Activated CD8-positive, alpha-beta T cell treated with anti-CD3 and anti-CD28 coated beads, Interleukin-2, amount 10 ng/mL, durations not matched to agents 7 days and 5 days (primary cell): ENCODE data around the gene PRDX5. TPM values are rescaled to one million over a fixed set of nuclear protein-coding genes. Genes with fewer than 3 reads are reported as not detected.

Experiments used
- ATAC-seq: fragments of 150-1000 bp; cut with Tn5 transposase; one replicate; pipeline ENCODE4 v1.10.0; 2021; ENCODE audit warnings: moderate library complexity
- CTCF ChIA-PET: fragments of 350-600 bp; sonication (Branson Sonifier 250); formaldehyde crosslinking; loops from one replicate; lab custom pipeline; 2021; ENCODE audit warnings: antibody characterized with exemption; lab: Charles Lee
- POLR2A ChIA-PET: fragments of 350-600 bp; sonication (Branson Sonifier 250); formaldehyde crosslinking; loops from one replicate; lab custom pipeline; 2021; ENCODE audit warnings: antibody characterized with exemption; lab: Charles Lee
- DNase-seq: peaks from one replicate; pipeline ENCODE4 v3.0.0-alpha.2; 2020
- H3K27ac Mint-ChIP-seq: one replicate; pipeline ENCODE4 v1.8.0; 2021; ENCODE audit warnings: mild to moderate bottlenecking, mixed read lengths
- H3K27me3 Mint-ChIP-seq: one replicate; pipeline ENCODE4 v1.8.0; 2021; ENCODE audit warnings: low read depth, mixed read lengths
- H3K36me3 Mint-ChIP-seq: one replicate; pipeline ENCODE4 v1.8.0; 2021; ENCODE audit warnings: low read depth, mixed read lengths
- H3K4me1 Mint-ChIP-seq: one replicate; pipeline ENCODE4 v1.8.0; 2021; ENCODE audit warnings: low read depth, mixed read lengths
- H3K4me3 Mint-ChIP-seq: one replicate; pipeline ENCODE4 v1.8.0; 2021; ENCODE audit warnings: mild to moderate bottlenecking, mixed read lengths
- H3K9me3 Mint-ChIP-seq: one replicate; pipeline ENCODE4 v1.8.0; 2022; ENCODE audit warnings: mixed read lengths; ENCODE audit not compliant: insufficient read depth
- total RNA-seq, 2 experiments: library from RNA; stranded (reverse); gene quantifications; one replicate each; pipeline ENCODE4 v1.2.3, GENCODE V29; 2021

The PRDX5 gene
- total RNA-seq, 2 experiments from 2014 or later: 102 to 106 TPM

DNA sequence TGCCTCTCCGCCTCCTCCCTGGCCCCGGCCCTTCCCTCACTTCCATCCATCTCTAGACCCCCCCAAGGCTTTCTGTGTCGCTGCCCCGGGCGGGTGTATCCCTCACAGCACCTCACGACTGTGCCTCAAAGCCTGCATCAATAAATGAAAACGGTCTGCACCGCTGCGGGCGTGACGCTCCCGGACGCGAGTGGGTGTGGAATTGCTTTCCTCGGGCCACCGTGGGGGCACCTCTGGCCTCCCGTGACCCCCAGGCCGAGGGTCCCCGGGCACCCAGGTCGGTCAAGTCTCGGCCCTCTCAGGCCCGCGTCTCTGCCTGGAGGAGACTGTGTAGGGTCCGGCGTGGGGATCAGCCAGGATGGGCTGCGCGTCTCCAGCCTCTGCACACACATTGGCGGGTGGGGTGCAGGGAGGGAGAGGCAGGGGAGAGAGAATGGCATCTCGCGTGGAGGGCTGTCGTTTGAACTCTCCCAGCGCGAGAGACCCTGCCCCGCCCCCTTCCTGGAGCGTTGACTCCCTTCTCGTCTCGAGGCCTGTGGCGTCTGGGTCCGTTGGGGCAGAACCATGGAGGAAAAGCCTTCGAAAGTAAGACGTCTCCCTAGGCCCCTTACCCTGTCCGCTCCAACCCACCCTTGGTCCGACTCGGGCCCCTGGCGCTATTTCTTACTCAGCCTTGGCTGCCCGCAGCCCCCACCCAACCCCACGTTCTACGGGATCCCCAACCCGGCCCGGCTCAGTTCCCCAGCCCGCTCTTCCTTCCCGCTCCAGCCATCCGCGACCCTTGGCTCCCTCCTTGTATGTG lies 17.9 kb upstream of the PRDX5 start, which contains the start of gene CATSPERZ:
CATSPERZ (plus strand) TSS at position 512 of the 802 bp plus-strand sequence; CDS start at position 565, 53 bp downstream.
- H3K36me3 Mint-ChIP-seq: no peaks in the 10 kb centered on the region
- peaks cover 38% of the 10 kb centered on the region for H3K4me1 Mint-ChIP-seq
- POLR2A ChIA-PET: interaction anchor here (5.3 kb wide), 1 partner anchor 30 kb away, joined by 42 read pairs; no protein-coding TSS in a partner anchor
- H3K9me3 Mint-ChIP-seq: no peaks in the 10 kb centered on the region
- ATAC-seq: no peak
- CTCF ChIA-PET: interaction anchor here (0.8 to 5.8 kb wide), 13 partner anchors 14 to 114 kb away, joined by 3 to 165 read pairs (median 11); partner anchors contain the start of genes BAD, FERMT3, GPR137 and NUDT22
- peaks cover 58% of the 10 kb centered on the region for H3K27me3 Mint-ChIP-seq
- peak within 1 kb of the TSS; percentile 45 for H3K4me3 Mint-ChIP-seq
- no peak within 1 kb of the TSS for H3K27ac Mint-ChIP-seq
- DNase-seq: no peak

DNA sequence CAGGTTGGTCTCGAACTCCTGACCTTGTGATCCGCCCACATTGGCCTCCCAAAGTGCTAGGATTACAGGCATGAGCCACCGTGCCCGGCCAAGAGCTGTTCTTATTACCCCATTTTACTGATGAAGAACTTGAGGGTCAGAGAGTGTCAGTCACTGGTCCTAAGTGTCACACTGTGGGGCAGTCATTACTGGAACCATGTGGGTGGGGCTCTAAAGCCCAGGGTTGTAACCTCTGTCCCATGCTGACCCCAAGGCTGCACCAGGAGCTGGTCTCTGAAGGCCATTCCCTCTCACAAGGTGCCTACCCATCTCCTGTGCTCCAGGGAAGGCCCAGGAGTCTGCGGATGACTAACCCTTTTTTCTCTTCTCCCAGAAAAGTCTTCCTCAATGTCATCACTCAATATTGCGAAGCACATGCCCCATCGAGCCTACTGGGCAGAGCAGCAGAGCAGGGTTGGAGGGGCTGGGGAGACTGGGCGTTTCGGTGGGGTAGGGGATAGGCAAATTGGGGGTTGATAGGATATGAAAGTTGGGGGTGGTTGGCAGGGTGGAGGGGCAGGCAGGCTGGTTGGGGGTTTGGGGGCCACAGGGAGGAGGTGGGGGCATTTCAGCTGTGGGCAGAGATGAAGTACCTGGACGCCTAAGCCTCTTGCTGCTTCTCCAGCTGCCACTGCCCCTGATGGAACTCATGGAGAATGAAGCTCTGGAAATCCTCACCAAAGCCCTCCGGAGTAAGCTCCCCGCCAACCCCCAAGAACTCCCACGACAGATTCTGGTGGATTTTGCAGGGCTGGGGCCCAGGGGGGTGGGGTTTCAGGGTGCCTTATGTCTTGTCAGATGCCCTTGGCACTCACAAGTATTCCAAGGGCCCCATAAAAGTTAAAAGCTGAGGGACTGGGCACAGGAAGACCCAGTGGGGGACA lies 14.6 kb upstream of the PRDX5 start:
- peaks cover 13% of the 10 kb centered on the region for H3K36me3 Mint-ChIP-seq
- no peak for ATAC-seq
- H3K27me3 Mint-ChIP-seq: peaks cover 25% of the 10 kb centered on the region
- H3K4me3 Mint-ChIP-seq: peak overlapping the region; percentile 88
- ChIA-PET POLR2A (interaction anchor here (0.9 to 5.5 kb wide), 9 partner anchors 10 to 117 kb away, joined by 3 to 42 read pairs (median 14); partner anchors contain the start of genes BAD, FERMT3, GPR137 and PRDX5), CTCF (interaction anchor here (1.1 to 5.8 kb wide), 18 partner anchors 9 to 302 kb away, joined by 3 to 165 read pairs (median 16); partner anchors contain the start of genes BAD, CCDC88B, FERMT3 and GPR137)
- no peak for DNase-seq
- peaks cover 52% of the 10 kb centered on the region for H3K4me1 Mint-ChIP-seq
- H3K9me3 Mint-ChIP-seq: no peaks in the 10 kb centered on the region
- H3K27ac Mint-ChIP-seq: peak overlapping the region; percentile 99

DNA sequence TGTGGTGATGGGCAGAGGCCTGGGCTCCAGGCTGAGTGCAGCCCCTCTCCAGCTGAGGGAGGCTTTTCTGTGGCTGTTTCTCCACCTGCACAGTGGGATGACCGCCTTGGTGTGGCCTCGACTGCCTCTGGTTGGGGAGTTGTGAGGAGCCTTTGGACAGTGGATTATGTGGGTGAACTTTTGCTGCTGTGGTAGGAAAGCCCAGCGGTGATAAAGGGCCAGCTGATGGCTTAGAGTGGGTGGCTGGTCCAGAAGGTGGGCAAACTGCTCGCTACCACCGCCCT lies 13.9 kb upstream of the PRDX5 start:
- CTCF ChIA-PET: interaction anchor here (1.0 to 5.8 kb wide), 23 partner anchors 9 to 303 kb away, joined by 3 to 165 read pairs (median 12); partner anchors contain the start of genes BAD, CCDC88B, DNAJC4 and FERMT3
- peaks cover 21% of the 10 kb centered on the region for H3K27me3 Mint-ChIP-seq
- ATAC-seq (no peak), DNase-seq (no peak)
- H3K36me3 Mint-ChIP-seq: peaks cover 13% of the 10 kb centered on the region
- H3K4me1 Mint-ChIP-seq: peaks cover 52% of the 10 kb centered on the region
- POLR2A ChIA-PET: interaction anchor here (0.9 to 5.5 kb wide), 9 partner anchors 11 to 118 kb away, joined by 3 to 42 read pairs (median 14); partner anchors contain the start of genes BAD, FERMT3, GPR137 and PRDX5
- no peaks in the 10 kb centered on the region for H3K9me3 Mint-ChIP-seq
- H3K27ac Mint-ChIP-seq: peak overlapping the region; percentile 99
- peak overlapping the region; percentile 88 for H3K4me3 Mint-ChIP-seq

DNA sequence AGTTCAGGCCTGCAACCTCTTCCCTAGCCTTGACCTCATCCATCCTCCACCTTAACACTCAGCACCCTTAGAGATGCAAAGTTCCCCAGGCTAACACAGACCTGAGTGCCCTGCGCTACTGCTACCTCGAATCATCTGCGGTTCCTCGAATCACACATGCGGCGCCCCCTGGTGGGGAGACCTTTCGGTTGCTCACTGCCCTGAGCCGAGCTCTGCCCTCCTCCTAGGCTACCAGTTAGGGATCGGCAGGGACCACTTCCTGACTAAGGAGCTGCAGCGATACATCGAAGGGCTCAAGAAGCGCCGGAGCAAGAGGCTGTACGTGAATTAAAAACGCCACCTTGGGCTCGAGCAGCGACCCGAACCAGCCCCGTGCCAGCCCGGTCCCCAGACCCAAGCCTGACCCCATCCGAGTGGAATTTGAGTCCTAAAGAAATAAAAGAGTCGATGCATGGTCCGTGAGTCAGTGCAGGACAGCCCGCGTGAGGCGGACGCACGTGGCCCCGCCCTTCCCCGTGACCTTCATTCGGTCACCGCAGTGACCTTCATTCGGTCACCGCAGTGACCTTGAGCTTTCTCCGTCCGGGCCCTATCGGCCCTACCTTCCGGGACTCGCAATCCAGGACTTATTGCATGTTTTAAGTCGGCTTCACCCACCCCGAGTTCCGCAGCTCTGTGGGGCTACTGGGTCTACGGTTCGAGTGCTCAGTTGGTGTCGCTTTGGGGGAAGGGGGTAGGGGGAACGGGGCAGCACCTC lies 13.4 kb upstream of the PRDX5 start:
- Mint-ChIP-seq H3K4me3 (peak overlapping the region; percentile 88), H3K36me3 (peaks cover 15% of the 10 kb centered on the region), H3K4me1 (peaks cover 52% of the 10 kb centered on the region), H3K27me3 (peaks cover 15% of the 10 kb centered on the region), H3K27ac (peak overlapping the region; percentile 99), H3K9me3 (no peaks in the 10 kb centered on the region)
- peak; percentile 45 for ATAC-seq
- DNase-seq: peak; percentile 97
- ChIA-PET POLR2A (interaction anchor here (0.9 to 5.5 kb wide), 13 partner anchors 11 to 119 kb away, joined by 3 to 42 read pairs (median 5); partner anchors contain the start of genes BAD, FERMT3, GPR137 and NUDT22), CTCF (interaction anchor here (0.7 to 5.8 kb wide), 27 partner anchors 9 to 466 kb away, joined by 3 to 165 read pairs (median 9); partner anchors contain the start of genes BAD, CCDC88B, DNAJC4 and FERMT3)

DNA sequence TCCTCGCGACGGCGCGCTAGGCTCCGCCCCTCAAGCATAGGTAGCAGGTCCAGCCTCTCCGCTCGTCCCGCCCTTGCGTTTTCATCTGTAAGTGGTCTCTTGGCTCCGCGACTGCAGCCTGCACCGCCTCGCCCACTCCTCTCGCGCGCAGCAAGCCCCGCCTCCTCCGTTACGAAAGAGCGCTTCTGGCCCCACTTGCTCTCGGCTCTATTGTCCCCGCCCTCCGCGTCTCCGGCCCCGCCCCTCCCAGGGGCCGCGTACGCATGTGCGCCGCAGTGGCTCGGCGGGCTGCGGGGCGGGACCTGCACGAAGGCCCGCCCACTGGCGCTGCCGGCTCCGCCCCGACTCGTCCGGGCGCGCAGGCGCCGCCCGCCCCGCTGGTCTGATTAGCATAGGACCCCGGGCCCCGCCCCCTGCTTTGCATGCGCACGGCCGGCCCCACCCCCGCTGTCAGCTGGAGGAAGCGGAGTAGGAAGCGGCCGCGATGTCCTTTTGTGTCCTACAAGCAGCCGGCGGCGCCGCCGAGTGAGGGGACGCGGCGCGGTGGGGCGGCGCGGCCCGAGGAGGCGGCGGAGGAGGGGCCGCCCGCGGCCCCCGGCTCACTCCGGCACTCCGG lies 12.7 kb upstream of the PRDX5 start, which contains the start of gene ESRRA:
ESRRA (plus strand) TSS at position 450 of the 616 bp plus-strand sequence. CDS start 1,656 bp downstream, outside the sequence.
- H3K9me3 Mint-ChIP-seq: no peaks in the 10 kb centered on the region
- peak; percentile 100 for DNase-seq
- H3K4me3 Mint-ChIP-seq: peak within 1 kb of the TSS; percentile 95
- peaks cover 52% of the 10 kb centered on the region for H3K4me1 Mint-ChIP-seq
- POLR2A ChIA-PET: interaction anchor here (0.9 to 5.5 kb wide), 10 partner anchors 12 to 119 kb away, joined by 3 to 42 read pairs (median 10); partner anchors contain the start of genes BAD, FERMT3, GPR137 and NUDT22
- H3K27me3 Mint-ChIP-seq: peaks cover 9% of the 10 kb centered on the region
- CTCF ChIA-PET: interaction anchor here (0.7 to 5.8 kb wide), 24 partner anchors 11 to 467 kb away, joined by 3 to 165 read pairs (median 10); partner anchors contain the start of genes BAD, DNAJC4, FERMT3 and GPR137
- peaks cover 17% of the 10 kb centered on the region for H3K36me3 Mint-ChIP-seq
- ATAC-seq: peak; percentile 80
- peak within 1 kb of the TSS; percentile 99 for H3K27ac Mint-ChIP-seq

DNA sequence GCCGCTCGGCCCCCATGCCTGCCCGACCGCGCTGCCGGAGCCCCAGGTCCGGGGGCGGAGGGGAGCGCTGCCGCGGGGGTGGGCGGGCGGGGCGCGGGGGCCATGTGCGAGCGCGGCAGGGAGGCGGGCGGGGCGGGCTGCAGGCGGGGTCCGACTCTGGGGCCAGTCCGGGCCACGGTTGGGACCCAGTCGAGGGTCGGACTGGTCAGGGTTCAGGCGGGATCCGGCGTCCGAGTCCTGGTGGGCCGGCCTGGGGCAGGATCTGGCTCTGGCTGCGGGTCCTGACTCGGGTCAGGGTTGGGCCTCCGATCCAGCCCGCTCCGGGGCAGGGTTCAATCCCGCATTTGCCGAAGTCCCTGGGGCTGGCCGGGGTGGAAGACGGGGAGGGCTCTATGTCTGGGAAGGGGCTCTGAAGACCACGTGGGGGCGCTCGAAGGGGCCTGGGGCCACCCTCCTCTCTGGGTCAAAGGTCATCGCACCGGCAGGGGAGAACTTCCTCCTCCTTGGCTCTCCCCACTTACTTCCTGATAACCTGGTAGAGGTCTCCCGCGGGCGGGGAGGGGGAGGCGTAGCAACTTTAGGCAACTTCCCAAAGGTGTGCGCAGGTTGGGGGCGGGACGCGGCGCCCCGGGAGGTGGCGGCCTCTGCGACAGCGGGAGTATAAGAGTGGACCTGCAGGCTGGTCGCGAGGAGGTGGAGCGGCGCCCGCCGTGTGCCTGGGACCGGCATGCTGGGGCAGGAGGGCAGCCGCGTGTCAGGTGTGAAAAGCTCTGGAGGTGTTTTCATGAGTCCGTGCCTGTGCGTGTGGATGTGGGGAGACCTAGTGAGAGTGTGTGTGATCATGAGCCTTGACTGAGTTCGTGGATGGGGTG lies 12.0 kb upstream of the PRDX5 start:
- peak overlapping the region; percentile 95 for H3K4me3 Mint-ChIP-seq
- CTCF ChIA-PET: interaction anchor here (1.4 to 5.8 kb wide), 10 partner anchors 12 to 121 kb away, joined by 4 to 148 read pairs (median 16); partner anchors contain the start of genes PPP1R14B, PRDX5, STIP1 and TRMT112

DNA sequence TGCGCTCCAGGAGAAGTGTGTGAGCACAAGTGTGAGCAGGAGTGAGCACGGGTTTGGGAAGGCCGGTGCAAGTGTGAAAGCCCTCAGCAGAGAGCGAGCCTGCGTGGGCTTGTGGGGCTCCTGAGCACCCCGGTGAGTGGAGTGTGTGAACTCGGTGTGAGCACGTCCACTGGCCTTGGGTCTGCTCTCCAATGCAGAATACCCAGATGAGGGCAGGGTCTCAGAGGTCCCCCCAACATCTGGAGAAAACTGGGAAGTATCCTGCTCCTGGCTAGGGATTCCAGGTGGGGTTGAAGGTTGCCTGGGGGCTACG lies 11.4 kb upstream of the PRDX5 start:
- no peaks in the 10 kb centered on the region for H3K27me3 Mint-ChIP-seq
- ATAC-seq (no peak), DNase-seq (no peak)
- H3K4me3 Mint-ChIP-seq: peak overlapping the region; percentile 95
- H3K27ac Mint-ChIP-seq: peak overlapping the region; percentile 91
- ChIA-PET CTCF (interaction anchor here (1.9 kb wide), 1 partner anchor 25 kb away, joined by 7 read pairs; no protein-coding TSS in a partner anchor), POLR2A (interaction anchor here (0.7 to 5.5 kb wide), 2 partner anchors 11 to 35 kb away, joined by 4 to 39 read pairs; partner anchors contain the start of genes PRDX5 and TRMT112)
- peaks cover 23% of the 10 kb centered on the region for H3K36me3 Mint-ChIP-seq
- peaks cover 52% of the 10 kb centered on the region for H3K4me1 Mint-ChIP-seq
- H3K9me3 Mint-ChIP-seq: no peaks in the 10 kb centered on the region

More for the DNA sequence above, 12.0 kb upstream of the PRDX5 start:
- peaks cover 1% of the 10 kb centered on the region for H3K27me3 Mint-ChIP-seq
- peak; percentile 75 for DNase-seq
- H3K9me3 Mint-ChIP-seq: no peaks in the 10 kb centered on the region
- peaks cover 20% of the 10 kb centered on the region for H3K36me3 Mint-ChIP-seq
- H3K27ac Mint-ChIP-seq: peak overlapping the region; percentile 91
- H3K4me1 Mint-ChIP-seq: peaks cover 48% of the 10 kb centered on the region
- ATAC-seq: peak; percentile 8
- POLR2A ChIA-PET: interaction anchor here (0.7 to 5.5 kb wide), 5 partner anchors 12 to 120 kb away, joined by 4 to 42 read pairs (median 39); partner anchors contain the start of genes FERMT3, PRDX5, STIP1 and TRMT112

DNA sequence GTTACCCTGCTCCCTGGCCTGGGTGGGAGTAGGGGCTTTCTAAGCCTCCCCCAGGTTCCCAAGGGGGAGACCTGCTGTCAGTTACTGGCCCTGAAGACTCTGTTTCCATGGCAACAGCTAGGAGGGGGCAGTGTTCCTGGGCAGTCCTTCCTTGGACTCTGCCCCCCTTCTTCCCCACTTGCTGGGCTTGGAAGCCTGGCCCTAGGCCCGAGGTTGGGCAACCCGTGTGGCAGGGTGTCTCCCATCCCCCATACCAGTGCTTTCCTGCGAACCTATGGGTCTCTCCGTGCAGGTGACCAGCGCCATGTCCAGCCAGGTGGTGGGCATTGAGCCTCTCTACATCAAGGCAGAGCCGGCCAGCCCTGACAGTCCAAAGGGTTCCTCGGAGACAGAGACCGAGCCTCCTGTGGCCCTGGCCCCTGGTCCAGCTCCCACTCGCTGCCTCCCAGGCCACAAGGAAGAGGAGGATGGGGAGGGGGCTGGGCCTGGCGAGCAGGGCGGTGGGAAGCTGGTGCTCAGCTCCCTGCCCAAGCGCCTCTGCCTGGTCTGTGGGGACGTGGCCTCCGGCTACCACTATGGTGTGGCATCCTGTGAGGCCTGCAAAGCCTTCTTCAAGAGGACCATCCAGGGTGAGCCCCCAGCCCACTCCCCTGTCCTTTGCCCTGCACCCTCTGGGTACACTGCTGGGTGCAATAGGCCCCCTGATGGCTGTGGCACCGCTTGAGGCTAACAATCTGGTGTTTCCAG lies 10.9 kb upstream of the PRDX5 start:
- CTCF ChIA-PET: interaction anchor here (1.3 to 1.9 kb wide), 2 partner anchors 11 to 24 kb away, joined by 4 to 7 read pairs; partner anchors contain the start of genes PRDX5 and TRMT112
- POLR2A ChIA-PET: interaction anchor here (0.7 to 5.5 kb wide), 2 partner anchors 10 to 36 kb away, joined by 4 to 39 read pairs; partner anchors contain the start of genes PRDX5 and TRMT112
- no peaks in the 10 kb centered on the region for H3K9me3 Mint-ChIP-seq

More for the DNA sequence above, 10.9 kb upstream of the PRDX5 start:
- peak overlapping the region; percentile 95 for H3K4me3 Mint-ChIP-seq
- H3K27ac Mint-ChIP-seq: peak overlapping the region; percentile 91
- peaks cover 23% of the 10 kb centered on the region for H3K36me3 Mint-ChIP-seq
- H3K4me1 Mint-ChIP-seq: peaks cover 49% of the 10 kb centered on the region
- DNase-seq (no peak), ATAC-seq (no peak)
- no peaks in the 10 kb centered on the region for H3K27me3 Mint-ChIP-seq
